ENCODE results near the gene JDP2.

JDP2 gene

DNA sequence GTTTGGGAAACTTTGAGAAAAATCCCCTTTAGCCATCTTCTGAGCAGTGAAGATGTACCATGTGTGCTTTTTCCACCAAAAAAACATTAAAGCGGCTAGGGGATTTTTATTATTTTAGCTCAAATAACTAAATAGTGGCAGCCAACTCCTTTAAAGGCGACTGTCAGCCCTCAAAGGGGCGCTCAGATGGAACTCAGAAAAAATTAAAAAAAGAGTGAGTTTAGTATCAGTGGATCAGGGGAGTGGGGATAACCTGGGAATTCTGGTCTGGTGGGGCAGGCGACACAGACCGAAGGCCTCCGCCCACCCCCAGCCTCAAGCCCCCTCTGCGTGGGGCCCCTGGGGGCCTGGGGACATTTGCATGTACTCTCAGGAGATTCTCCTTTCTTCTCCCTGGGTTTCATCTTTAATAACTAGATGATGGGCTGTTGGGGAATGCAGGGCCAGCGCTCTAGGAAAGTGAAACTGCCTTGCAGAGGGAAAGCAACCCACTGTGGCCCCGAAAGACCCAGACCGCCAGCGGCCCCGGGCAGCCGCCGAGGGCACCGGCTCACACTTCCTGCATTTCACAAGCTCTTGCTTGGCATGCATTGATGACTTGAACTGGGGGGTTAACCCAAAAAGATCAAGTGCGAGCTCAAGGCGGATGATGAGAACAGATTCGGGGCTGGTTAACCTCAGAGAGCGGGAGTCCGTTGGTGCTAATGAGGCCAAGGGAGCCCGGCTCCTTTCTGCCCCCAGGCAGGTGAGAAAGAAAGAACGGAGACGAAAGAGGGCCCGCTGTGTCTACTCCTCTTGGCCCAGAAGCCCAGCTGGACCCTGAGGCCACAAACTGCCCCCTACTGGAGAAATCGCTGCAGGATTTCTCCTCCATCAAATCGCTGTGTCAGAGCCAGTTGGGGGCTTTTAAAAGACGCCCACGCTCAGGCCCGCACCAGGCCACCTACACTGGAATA, 87.1 kb downstream of the JDP2 start:
- DNase-seq (ENCODE audit: low read depth) = no peak

DNA sequence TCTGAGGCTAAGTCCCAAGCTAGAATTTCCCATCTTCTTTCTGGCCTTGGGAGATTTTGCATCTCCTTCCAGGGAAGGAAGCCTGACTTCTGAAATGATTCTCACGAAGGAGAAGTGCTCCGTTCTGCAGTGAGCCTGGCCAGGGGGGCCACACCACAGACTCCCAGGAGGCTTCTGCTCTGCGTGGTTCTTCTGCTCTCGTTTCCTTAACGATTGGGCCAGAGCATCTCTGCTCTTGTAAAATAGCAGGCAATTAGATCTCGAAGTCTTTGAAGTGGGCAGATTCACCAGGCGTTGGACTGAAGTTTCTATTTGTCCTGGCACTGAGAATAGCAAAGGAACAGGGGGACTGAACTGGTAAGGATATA, 87.8 kb downstream of the JDP2 start:
- DNase-seq (ENCODE audit: low read depth) = no peak

DNA sequence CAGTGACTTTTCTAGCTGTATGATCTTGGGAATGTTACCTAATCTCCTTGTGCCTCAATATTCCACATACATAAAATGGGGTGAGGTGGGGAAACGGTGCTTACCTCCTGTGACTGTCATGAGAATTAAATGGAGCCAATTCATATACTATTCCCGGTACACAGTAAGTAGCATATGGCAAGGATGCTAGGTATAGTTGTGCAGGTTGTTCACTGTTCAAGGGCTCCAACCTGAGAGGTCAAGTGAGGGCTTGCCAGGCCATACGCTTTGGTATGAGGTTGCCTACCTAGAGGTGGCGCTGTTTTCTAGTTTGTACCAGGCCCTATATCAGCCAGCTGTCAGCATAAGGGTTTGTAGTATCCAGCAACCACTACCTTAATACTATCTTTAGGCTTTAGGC, 90.8 kb downstream of the JDP2 start:
- no peak for DNase-seq (ENCODE audit: low read depth)

DNA sequence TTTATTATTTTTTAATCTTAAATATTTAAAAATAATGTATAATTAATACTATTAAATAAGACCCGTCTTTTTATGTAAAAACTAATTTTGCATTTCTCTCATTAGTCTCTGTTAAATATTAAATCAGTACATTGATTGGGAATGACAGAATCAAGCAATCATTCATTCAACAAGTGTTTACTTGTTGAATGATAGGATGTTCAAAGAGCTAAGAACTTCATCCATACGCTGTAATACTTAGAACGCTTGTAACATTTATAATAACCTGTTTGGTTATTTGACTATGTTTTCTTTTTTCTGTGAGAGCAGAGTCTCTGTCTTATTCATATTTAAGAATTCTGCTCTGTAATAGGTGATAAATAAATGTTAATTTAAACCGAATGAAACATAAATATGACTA, 91.6 kb downstream of the JDP2 start:
- no peak for DNase-seq (ENCODE audit: low read depth)

DNA sequence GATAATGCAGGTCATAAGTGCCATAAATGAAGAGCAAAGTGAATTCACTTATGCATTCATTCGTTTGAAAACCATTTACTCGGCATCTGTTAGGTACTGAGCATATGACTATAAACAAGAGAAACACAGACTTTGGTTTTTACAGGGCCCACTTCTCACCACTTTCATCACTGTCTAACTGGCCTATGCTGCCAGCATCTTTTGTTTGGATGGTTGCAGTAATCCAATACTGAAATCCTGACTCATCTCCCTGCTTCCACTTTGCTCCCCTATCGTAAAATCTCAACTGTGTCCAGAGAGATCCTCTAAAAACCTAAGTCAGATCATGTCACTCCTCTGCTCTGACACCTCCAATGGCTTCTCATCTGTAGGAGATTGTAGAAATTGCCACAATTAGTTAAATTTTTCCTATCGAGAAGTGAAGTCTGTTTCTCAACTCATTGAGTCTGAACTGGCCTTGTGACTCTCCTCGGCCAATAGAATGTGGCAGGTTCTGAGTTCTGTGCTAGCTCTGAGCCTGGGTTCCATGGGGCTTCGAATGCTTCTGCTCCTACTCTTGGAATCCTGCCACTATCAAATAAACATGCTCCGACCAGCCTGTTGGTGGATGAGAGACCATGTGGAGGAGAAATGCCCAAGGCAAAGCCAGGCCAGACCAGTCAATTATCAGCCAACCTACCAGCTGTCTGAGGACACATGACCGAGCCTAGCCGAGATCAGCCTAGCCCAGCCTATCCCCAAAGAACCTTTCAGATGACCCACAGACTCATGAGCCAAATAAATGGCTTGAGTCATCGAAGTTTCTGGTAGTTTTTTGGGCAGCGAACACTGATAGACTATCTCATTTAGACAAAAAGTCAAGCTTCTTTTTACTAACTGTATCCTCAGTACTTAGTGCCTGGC, 92.3 kb downstream of the JDP2 start:
- no peak for DNase-seq (ENCODE audit: low read depth)

DNA sequence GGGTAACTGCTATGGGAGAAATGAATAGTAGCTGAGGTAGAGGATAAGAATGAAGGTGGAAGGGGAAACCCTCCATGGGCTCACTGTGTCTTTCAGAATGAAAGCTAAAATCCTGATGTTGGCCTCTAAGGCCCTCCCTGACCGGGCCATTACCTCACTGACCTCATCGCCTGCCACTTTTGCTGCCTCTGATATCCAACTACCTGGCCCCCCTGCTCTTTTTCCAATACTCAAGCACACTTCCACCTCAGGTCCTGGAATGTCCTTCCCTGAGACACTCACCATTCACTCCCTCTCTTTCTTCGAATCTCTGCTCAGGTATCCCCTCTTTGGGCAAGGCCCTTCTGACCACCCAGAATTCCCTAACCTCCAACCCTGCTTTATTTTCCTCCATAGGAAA, 93.0 kb downstream of the JDP2 start:
- no peak for DNase-seq (ENCODE audit: low read depth)

DNA sequence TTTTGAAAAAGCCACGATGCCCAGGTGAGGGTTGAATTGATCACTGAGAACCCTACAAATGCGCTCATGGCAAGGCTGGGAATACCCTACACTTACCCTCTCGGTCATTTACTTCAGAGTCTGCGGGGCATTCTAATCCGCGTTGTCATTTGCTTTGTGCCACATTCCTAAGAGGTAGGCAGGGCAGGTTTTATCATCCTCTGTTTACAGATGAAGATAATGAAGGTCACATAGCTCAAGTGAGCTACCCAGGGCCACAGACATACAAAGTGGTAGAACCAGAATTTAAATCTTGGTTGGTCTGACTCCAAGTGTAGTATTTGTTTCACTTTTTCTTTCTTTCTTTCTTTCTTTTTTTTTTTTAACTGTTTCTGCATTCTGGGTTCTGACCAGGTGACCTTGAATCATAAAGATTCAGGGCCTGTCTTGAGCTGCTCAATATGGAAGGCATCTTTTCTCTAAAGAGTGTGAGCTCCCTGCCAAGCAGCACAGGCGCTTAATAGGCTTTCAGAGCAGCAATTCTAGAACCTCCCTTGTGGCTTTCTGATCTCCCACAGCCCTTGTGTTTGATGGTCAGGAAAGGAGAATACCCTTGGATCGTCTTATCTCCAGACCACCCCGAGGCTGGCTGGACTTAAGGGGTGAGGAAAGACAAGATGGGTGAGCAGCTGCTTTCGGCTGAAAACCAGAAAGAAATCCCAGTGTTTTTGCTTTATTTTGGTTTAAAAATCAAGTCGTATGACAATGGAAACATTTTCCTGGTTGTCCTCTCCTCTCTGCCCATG, 93.8 kb downstream of the JDP2 start:
- no peak for DNase-seq (ENCODE audit: low read depth)

DNA sequence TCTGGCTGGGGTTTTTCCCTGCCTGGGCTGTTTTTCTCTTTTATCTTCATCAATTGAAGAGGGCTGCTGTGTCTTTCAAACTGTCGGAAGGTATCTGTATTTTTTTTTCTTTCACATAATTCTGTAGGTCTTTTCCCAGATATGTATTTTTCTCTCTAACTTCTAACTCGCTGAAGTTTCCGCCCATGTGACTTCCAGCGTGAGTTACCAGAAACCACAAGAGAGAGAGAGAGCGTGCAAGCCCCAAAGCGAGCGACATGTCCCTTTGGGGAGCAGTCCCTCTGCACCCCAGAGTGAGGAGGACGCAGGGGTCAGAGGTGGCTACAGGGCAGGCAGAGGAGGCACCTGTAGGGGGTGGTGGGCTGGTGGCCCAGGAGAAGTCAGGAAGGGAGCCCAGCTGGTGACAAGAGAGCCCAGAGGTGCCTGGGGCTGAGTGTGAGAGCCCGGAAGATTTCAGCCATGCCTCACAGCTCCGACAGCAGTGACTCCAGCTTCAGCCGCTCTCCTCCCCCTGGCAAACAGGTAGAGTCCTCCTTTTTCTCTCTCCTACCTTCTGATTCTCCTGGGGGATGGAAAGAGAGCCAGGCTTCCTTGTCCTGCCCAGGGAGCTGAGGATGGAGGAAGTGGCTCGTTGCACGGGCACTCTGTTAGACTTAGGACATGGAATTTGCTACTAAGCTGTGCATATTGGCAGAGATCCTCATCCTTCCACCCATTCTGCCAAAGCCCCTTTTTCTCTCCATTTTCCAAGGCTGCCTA, 94.6 kb downstream of the JDP2 start, which contains the start of gene BATF:
TSS of gene BATF (plus strand) at position 246 of the 759 bp plus-strand sequence. CDS start at position 460, 214 bp downstream.
- DNase-seq (ENCODE audit: low read depth) = no peak

DNA sequence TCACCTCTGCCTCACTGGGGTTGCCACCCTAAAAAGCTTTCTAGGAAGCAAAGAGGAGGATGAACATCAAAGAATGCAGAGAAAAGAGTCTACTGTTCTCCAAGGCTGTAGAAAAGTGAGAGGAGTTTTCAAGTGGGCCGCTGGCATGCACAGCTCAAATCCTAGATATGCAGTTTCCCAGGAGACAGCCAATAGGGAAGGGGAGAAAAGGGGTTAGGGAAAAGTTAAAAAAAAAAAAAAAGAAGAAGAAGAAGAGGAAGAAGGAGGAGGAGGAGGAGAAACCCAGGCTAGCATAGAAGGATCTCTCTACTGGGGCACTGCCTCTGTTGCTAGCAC, 95.1 kb downstream of the JDP2 start:
- DNase-seq (ENCODE audit: low read depth) = no peak
